GM10248 (cell line): ENCODE results near the gene SLC19A2.
"Not testable (repeated sequence)": the region's sequence is repeated elsewhere in the genome, so short reads cannot be mapped to it uniquely, and the experiment has no call there.

Source experiments
- CTCF ChIA-PET: fragments of 300-600 bp; sonication (Branson Sonifier 250); formaldehyde crosslinking; extraction: SDS; loops from one replicate; lab custom pipeline; 2021; ENCODE audit warnings: antibody characterized with exemption; lab: Yijun Ruan, JAX
- POLR2A ChIA-PET: fragments of 350-650 bp; sonication (Branson Sonifier 250); formaldehyde crosslinking; extraction: SDS; loops from one replicate; lab custom pipeline; 2020; ENCODE audit warnings: antibody characterized with exemption; lab: Yijun Ruan, JAX
- DNase-seq: peaks from one replicate; pipeline ENCODE4 v3.0.0; 2012; ENCODE audit errors: extremely low spot score
- CTCF ChIP-seq: IDR thresholded peaks from 2 replicates; pipeline ENCODE4 v1.5.1; 2012; ENCODE audit warnings: mild to moderate bottlenecking, low read depth; ENCODE audit errors: extremely low read depth, missing control alignments, control extremely low read depth

SLC19A2 gene

GRCh38 chr1:169510060-169510459 is 24.3 kb upstream of the SLC19A2 start:
- no peak for TF ChIP-seq CTCF
- CTCF ChIA-PET: interaction anchor here (1.0 to 2.0 kb wide), 3 partner anchors 33 to 907 kb away, joined by 3 to 4 read pairs (median 3); no protein-coding TSS in a partner anchor
- no peak for DNase-seq
- POLR2A ChIA-PET: no interaction called here

GRCh38 chr1:169509354-169509753 is 23.6 kb upstream of the SLC19A2 start:
- DNase-seq: no peak
- ChIA-PET CTCF (interaction anchor here (1.1 to 2.0 kb wide), 4 partner anchors 33 to 906 kb away, joined by 3 to 4 read pairs (median 3); no protein-coding TSS in a partner anchor), POLR2A (no interaction called here)
- no peak for TF ChIP-seq CTCF

GRCh38 chr1:169508432-169509338 is 22.9 kb upstream of the SLC19A2 start:
- POLR2A ChIA-PET: no interaction called here
- TF ChIP-seq CTCF: no peak
- CTCF ChIA-PET: interaction anchor here (1.1 to 2.0 kb wide), 6 partner anchors 8 to 1166 kb away, joined by 3 to 4 read pairs (median 3); no protein-coding TSS in a partner anchor
- no peak for DNase-seq

- POLR2A ChIA-PET: no interaction called here
- DNase-seq: no peak
- no peak for TF ChIP-seq CTCF
- CTCF ChIA-PET: interaction anchor here (0.6 to 2.0 kb wide), 6 partner anchors 9 to 1165 kb away, joined by 3 to 4 read pairs (median 4); no protein-coding TSS in a partner anchor
Measured at GRCh38 chr1:169507413-169507812, 21.7 kb upstream of the SLC19A2 start.

- POLR2A ChIA-PET, DNase-seq: not testable (repeated sequence)
- CTCF ChIA-PET: interaction anchor here (1.6 kb wide), 1 partner anchor 21 kb away, joined by 4 read pairs; no protein-coding TSS in a partner anchor
Measured at GRCh38 chr1:169503601-169504000, 17.9 kb upstream of the SLC19A2 start.

- no peak for DNase-seq
- CTCF ChIA-PET: no interaction called here
- POLR2A ChIA-PET: interaction anchor here (0.6 kb wide), 1 partner anchor 14 kb away, joined by 3 read pairs; the partner anchor contains the start of gene SLC19A2
- TF ChIP-seq CTCF: no peak
Measured at GRCh38 chr1:169499807-169500206, 14.1 kb upstream of the SLC19A2 start.
